ENCODE measurements around the gene DCLRE1C. TPM values are rescaled to one million over a fixed set of nuclear protein-coding genes. Genes with fewer than 3 reads are reported as not detected.
A peak's percentile ranks its signal among the peaks of the same experiment; 100 is the strongest.

The DCLRE1C gene
- polyA plus RNA-seq, 6 donors from 2014 or later: 36.2 to 69.6 (median 45.8) TPM

- DNase-seq (no peak), ATAC-seq (ENCODE audit: low read depth in 2 of 2) (no peak)
- peak overlapping the region in 2 of 6 donors; percentile 13 to 78 for H3K27ac Mint-ChIP-seq
- peaks cover 12 to 14% of the 10 kb centered on the region in 2 donors for H3K36me3 Mint-ChIP-seq
- H3K4me1 Mint-ChIP-seq: peaks cover 0 to 12% (median 2%) of the 10 kb centered on the region in 3 donors
- H3K4me3 Mint-ChIP-seq: no peak overlapping the region
- no peaks in the 10 kb centered on the region for H3K27me3 Mint-ChIP-seq
- H3K9me3 Mint-ChIP-seq: no peaks in the 10 kb centered on the region
Observed at GRCh38 chr10:14860791-14861190, 93.1 kb downstream of the DCLRE1C start.

- Mint-ChIP-seq H3K9me3 (no peaks in the 10 kb centered on the region), H3K27ac (peak overlapping the region in 1 of 6 donors; percentile 14), H3K27me3 (no peaks in the 10 kb centered on the region), H3K4me1 (peaks cover 0 to 12% (median 2%) of the 10 kb centered on the region in 3 donors), H3K4me3 (no peak overlapping the region), H3K36me3 (peaks cover 12 to 14% of the 10 kb centered on the region in 2 donors)
- no peak for ATAC-seq (ENCODE audit: low read depth in 2 of 2)
- DNase-seq: no peak
Observed at GRCh38 chr10:14859775-14860174, 94.1 kb downstream of the DCLRE1C start.

DNA sequence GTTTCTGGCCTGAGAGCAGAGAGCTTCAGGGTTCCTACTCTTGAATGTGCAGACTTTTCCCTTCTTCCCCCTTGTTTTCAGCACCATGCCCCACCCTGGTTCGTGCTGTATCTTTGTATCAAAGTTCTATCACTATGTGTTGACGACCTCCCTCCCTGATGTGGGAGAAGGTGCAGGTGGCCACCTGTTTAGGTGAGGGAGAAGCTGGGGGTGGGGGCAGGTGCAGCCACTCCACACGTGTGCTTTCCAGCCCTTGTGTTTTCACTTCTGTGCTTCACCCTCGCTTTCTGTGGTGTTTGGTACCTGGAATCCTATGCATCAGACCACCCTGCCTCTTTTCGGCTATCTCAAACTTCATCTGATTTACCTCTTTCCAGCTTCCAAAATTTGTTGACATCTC is 94.9 kb downstream of the DCLRE1C start:
- no peak overlapping the region for H3K4me3 Mint-ChIP-seq
- H3K9me3 Mint-ChIP-seq: no peaks in the 10 kb centered on the region
- H3K36me3 Mint-ChIP-seq: peaks cover 12 to 18% of the 10 kb centered on the region in 2 donors
- H3K27ac Mint-ChIP-seq: peak overlapping the region in 3 of 6 donors; percentile 14 to 42 (median 26)
- peaks cover 0 to 12% (median 2%) of the 10 kb centered on the region in 3 donors for H3K4me1 Mint-ChIP-seq
- no peak for ATAC-seq (ENCODE audit: low read depth in 2 of 2)
- no peak for DNase-seq
- H3K27me3 Mint-ChIP-seq: no peaks in the 10 kb centered on the region

DNA sequence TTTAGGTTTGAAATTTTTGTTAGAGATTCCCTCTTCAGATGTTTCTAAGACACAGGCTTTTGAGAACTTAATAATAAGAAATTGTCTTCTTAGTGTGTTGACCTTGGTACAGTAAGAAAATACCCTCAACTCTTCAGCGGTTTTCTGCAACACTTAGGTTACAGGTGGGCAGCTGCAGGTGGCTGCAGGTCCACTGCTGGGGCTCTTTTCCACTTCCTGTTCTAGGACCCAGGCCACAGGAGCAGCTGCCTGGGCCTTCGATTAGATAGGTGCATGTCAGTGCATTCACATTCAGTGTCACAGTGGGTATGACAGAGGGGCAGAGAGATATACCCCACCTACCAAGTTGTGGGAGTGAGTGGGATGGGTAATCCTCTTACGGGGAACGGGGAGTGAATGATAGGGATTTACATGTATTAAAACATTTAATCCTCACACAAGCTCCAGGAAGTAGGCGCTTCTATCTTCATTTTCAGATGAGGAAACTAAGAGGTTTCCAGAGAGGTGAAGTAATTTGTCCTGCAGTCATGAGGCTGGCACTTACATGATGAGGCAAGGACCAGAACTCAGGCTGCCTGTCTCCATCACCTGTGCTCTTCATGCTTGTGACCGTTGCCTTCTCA is 95.4 kb downstream of the DCLRE1C start:
- Mint-ChIP-seq H3K27ac (peak overlapping the region in 3 of 6 donors; percentile 14 to 49 (median 26)), H3K4me1 (peaks cover 0 to 9% (median 2%) of the 10 kb centered on the region in 3 donors), H3K9me3 (no peaks in the 10 kb centered on the region), H3K4me3 (no peak overlapping the region), H3K36me3 (peaks cover 12 to 21% of the 10 kb centered on the region in 2 donors), H3K27me3 (no peaks in the 10 kb centered on the region)
- DNase-seq (no peak), ATAC-seq (ENCODE audit: low read depth in 2 of 2) (no peak)

DNA sequence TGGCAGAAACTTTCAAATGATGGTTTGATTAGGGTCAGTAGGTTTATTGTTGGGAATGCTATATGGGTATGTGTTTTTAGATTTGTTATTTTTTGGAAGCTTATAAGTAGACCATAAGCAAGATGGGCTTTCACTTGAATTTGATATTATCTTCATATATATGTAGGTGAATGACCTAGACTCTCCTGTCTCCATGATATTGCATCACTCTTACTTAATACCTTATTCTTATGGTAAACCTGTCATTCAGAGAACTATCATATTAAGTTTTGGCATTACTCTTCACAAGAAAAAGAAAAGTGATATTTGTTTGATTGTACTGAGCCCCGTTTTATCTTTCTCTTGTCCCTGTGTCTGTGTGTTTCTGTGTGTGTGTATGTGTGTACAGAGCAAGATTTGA is 98.4 kb downstream of the DCLRE1C start:
- Mint-ChIP-seq H3K36me3 (peaks cover 5 to 19% of the 10 kb centered on the region in 2 donors), H3K27me3 (no peaks in the 10 kb centered on the region), H3K4me1 (peaks cover 0 to 3% (median 0%) of the 10 kb centered on the region in 3 donors), H3K27ac (peak overlapping the region in 1 of 6 donors; percentile 13), H3K9me3 (no peaks in the 10 kb centered on the region), H3K4me3 (no peak overlapping the region)
- ATAC-seq (ENCODE audit: low read depth in 2 of 2): no peak
- no peak for DNase-seq

GRCh38 chr10:14852236-14852635 is 101.7 kb downstream of the DCLRE1C start:
- Mint-ChIP-seq H3K27ac (no peak overlapping the region), H3K4me1 (no peaks in the 10 kb centered on the region), H3K27me3 (no peaks in the 10 kb centered on the region), H3K36me3 (peaks cover 5 to 17% of the 10 kb centered on the region in 2 donors), H3K9me3 (no peaks in the 10 kb centered on the region), H3K4me3 (no peak overlapping the region)
- no peak for DNase-seq
- ATAC-seq (ENCODE audit: low read depth in 2 of 2): no peak

Other genes starting within 250 kb of the DCLRE1C start
- gene FAM107B, start 179.2 kb downstream of the DCLRE1C start, polyA plus RNA-seq (ENCODE audit: low read depth in 6 of 6): 100 to 1,000 TPM; 112 to 259 (median 159) TPM
- 1 to 10 TPM; 1.1 to 2.7 (median 1.9) TPM for gene CDNF, start 116.1 kb downstream of the DCLRE1C start, polyA plus RNA-seq (ENCODE audit: low read depth in 6 of 6)
- 10 to 100 TPM; 14.8 to 23.3 (median 19.8) TPM for gene HSPA14, start 115.8 kb downstream of the DCLRE1C start, polyA plus RNA-seq (ENCODE audit: low read depth in 6 of 6)
- 10 to 100 TPM in 2 of 6 donors, 1 to 10 TPM in 4; 6.4 to 19.6 (median 9.3) TPM for gene MSANTD7, start 115.8 kb downstream of the DCLRE1C start, polyA plus RNA-seq (ENCODE audit: low read depth in 6 of 6)
- 1 to 10 TPM; 1.0 to 3.9 (median 1.7) TPM for gene SUV39H2, start 75.2 kb downstream of the DCLRE1C start, polyA plus RNA-seq (ENCODE audit: low read depth in 6 of 6)
- 1 to 10 TPM in 2 of 6 donors, under 1 TPM in 1, not detected in 3; 0.99 to 2.2 (median 1.2) TPM for gene MEIG1, start 5.3 kb upstream of the DCLRE1C start, polyA plus RNA-seq (ENCODE audit: low read depth in 6 of 6)
- not detected for gene OLAH, start 89.8 kb upstream of the DCLRE1C start, polyA plus RNA-seq (ENCODE audit: low read depth in 6 of 6)
- gene ACBD7, start 134.7 kb upstream of the DCLRE1C start, polyA plus RNA-seq (ENCODE audit: low read depth in 6 of 6): not detected
- 10 to 100 TPM; 21.0 to 37.8 (median 30.4) TPM for gene RPP38, start 143.3 kb upstream of the DCLRE1C start, polyA plus RNA-seq (ENCODE audit: low read depth in 6 of 6)
- gene NMT2, start 214.6 kb upstream of the DCLRE1C start, polyA plus RNA-seq (ENCODE audit: low read depth in 6 of 6): 1 to 10 TPM; 3.7 to 7.3 (median 5.4) TPM

Data from naive B cell (primary cell).